Measurements from ENCODE around the gene TRIM37. TPM values are rescaled to one million over a fixed set of nuclear protein-coding genes. Genes with fewer than 3 reads are reported as not detected.

The TRIM37 gene
- total and polyA plus RNA-seq, 2 of the 8 experiments (the other 6 are each of a cell fraction or from before 2014, with no cell fraction given) = 38.2 to 57.0 TPM

GRCh38 chr17:59074494-59074893 lies 32.2 kb downstream of the TRIM37 start:
- no peak overlapping the region for H3K4ac ChIP-seq (replicated peaks; ENCODE audit: insufficient read length, low read depth, low read length)
- H3K4me1 ChIP-seq (replicated peaks in 1 of 4; ENCODE audit: control insufficient read depth in 3 of 4, insufficient read depth in 4 of 4, low read length in 3 of 4) = no peaks in the 10 kb centered on the region
- no peak for DNase-seq (ENCODE audit: low read depth in 1 of 2, low spot score in 2 of 2)
- H2AFZ ChIP-seq (ENCODE audit: low read length) = no peak overlapping the region
- no peak for FAIRE-seq
- H2AK5ac ChIP-seq (ENCODE audit: low read depth, low read length) = no peak overlapping the region
- H3K79me1 ChIP-seq (ENCODE audit: low read depth, low read length) = no peaks in the 10 kb centered on the region
- H3K4me3 ChIP-seq (ENCODE audit: extremely low read depth in 1 of 4, insufficient read depth in 2 of 4, low read depth in 3 of 4, low read length in 4 of 4) = no peak overlapping the region
- no peak overlapping the region for H3K23ac ChIP-seq (ENCODE audit: insufficient read length)
- H2BK120ac ChIP-seq (replicated peaks; ENCODE audit: low read depth, low read length) = no peak overlapping the region
- H3K9ac ChIP-seq (replicated peaks in 1 of 4; ENCODE audit: extremely low read depth in 1 of 4, low read depth in 3 of 4, low read length in 3 of 4) = no peak overlapping the region
- CTCF ChIA-PET (ENCODE audit: partially characterized antibody) = no interaction called here
- no peak overlapping the region for H3K56ac ChIP-seq (replicated peaks; ENCODE audit: insufficient read length, low read depth, low read length)
- no peak overlapping the region for H3K18ac ChIP-seq (ENCODE audit: extremely low read depth, low read length)
- no peak overlapping the region for H4K8ac ChIP-seq (ENCODE audit: extremely low read depth, insufficient read depth, low read length)
- H2BK5ac ChIP-seq (ENCODE audit: low read depth, low read length) = no peak overlapping the region
- H3K4me2 ChIP-seq (ENCODE audit: insufficient read depth in 1 of 2, low read depth in 2 of 2, low read length in 2 of 2) = no peak overlapping the region
- H4K91ac ChIP-seq (replicated peaks; ENCODE audit: insufficient read length, low read length) = no peak overlapping the region
- H3K79me2 ChIP-seq (ENCODE audit: control insufficient read depth in 1 of 2, insufficient read depth in 2 of 2, low read length in 2 of 2) = no peaks in the 10 kb centered on the region
- peaks cover 0 to 1% of the 10 kb centered on the region in 2 experiments for H4K20me1 ChIP-seq (replicated peaks in 1 of 2; ENCODE audit: control insufficient read depth in 1 of 2, insufficient read depth in 2 of 2, low read length in 2 of 2)
- H2BK12ac ChIP-seq (ENCODE audit: low read depth, low read length) = no peak overlapping the region
- H2BK20ac ChIP-seq (ENCODE audit: low read length) = no peak overlapping the region
- no peaks in the 10 kb centered on the region for H3K9me3 ChIP-seq (ENCODE audit: insufficient read depth in 2 of 2, low read depth in 1 of 2, low read length in 1 of 2)
- peaks cover 2 to 50% (median 23%) of the 10 kb centered on the region in 4 experiments for H3K36me3 ChIP-seq (ENCODE audit: control insufficient read depth in 2 of 4, insufficient read depth in 4 of 4, low read length in 3 of 4)
- H4K5ac ChIP-seq (ENCODE audit: insufficient read length, low read depth, low read length) = no peak overlapping the region
- TF ChIP-seq CBX8 (IDR thresholded peaks at IDR 0.05; ENCODE audit: borderline replicate concordance, low read depth, low read length) (no peak), KDM1A (IDR thresholded peaks at IDR 0.05; ENCODE audit: borderline replicate concordance, low read length) (no peak), CEBPB (IDR thresholded peaks at IDR 0.05; ENCODE audit: low read depth, low read length) (no peak), EP300 (IDR thresholded peaks at IDR 0.05; ENCODE audit: borderline replicate concordance in 1 of 2, low read depth in 2 of 2, low read length in 2 of 2) (no peak), NANOG (IDR thresholded peaks at IDR 0.05; ENCODE audit: insufficient read depth, low read depth, low read length, poor library complexity, severe bottlenecking) (no peak), POLR2AphosphoS5 (IDR thresholded peaks at IDR 0.05; ENCODE audit: low read depth, low read length) (no peak), CHD2 (IDR thresholded peaks at IDR 0.05; ENCODE audit: low read length) (no peak), MAX (IDR thresholded peaks at IDR 0.05) (no peak), TBP (IDR thresholded peaks at IDR 0.05; ENCODE audit: low read depth, low read length) (no peak), SAP30 (IDR thresholded peaks at IDR 0.05; ENCODE audit: insufficient read depth, insufficient replicate concordance, low read length) (no peak), BCL11A (IDR thresholded peaks at IDR 0.05; ENCODE audit: low read depth in 2 of 2, low read length in 2 of 2) (no peak), POLR2A (IDR thresholded peaks at IDR 0.05; ENCODE audit: control extremely low read depth in 1 of 2, low read depth in 2 of 2, low read length in 2 of 2) (no peak), TCF12 (IDR thresholded peaks at IDR 0.05; ENCODE audit: low read depth, low read length) (no peak), SP4 (IDR thresholded peaks at IDR 0.05; ENCODE audit: low read length) (no peak), TAF7 (optimal IDR thresholded peaks at IDR 0.05; ENCODE audit: borderline replicate concordance, low read depth, low read length) (no peak), CHD1 (IDR thresholded peaks at IDR 0.05; ENCODE audit: low read depth, low read length) (no peak)
- H3K27ac ChIP-seq (ENCODE audit: low read depth, low read length) = no peak overlapping the region
- POLR2A ChIA-PET (ENCODE audit: partially characterized antibody) = no interaction called here
- no peak overlapping the region for H3K14ac ChIP-seq (ENCODE audit: insufficient read length)
- no peaks in the 10 kb centered on the region for H3K27me3 ChIP-seq (replicated peaks in 1 of 4; ENCODE audit: control insufficient read depth in 3 of 4, extremely low read depth in 1 of 4, insufficient read depth in 3 of 4, low read length in 3 of 4)
- no peak overlapping the region for H2BK15ac ChIP-seq (ENCODE audit: low read length)
- no peaks in the 10 kb centered on the region for H3K23me2 ChIP-seq (ENCODE audit: low read depth, low read length)

All from H1 (cell line).